CD14-positive monocyte (primary cell): ENCODE data around the gene DLK1. TPM values are rescaled to one million over a fixed set of nuclear protein-coding genes. Genes with fewer than 3 reads are reported as not detected.

Experiments
- DNase-seq, 3 donors: peaks; one replicate each; pipeline ENCODE4 v3.0.0-alpha.2; 2011 to 2022
- H2AFZ ChIP-seq: 2 replicates; pipeline ENCODE4 v1.6.0; 2012; ENCODE audit warnings: mild to moderate bottlenecking, low read depth, low read length, inconsistent platforms; ENCODE audit not compliant: insufficient read depth, poor library complexity, severe bottlenecking
- H3K27ac ChIP-seq, 2 donors: 1 replicate in 1 of 2; 2 replicates in 1 of 2; pipeline ENCODE4 v1.5.1; 2012 to 2013; ENCODE audit warnings: low read length in 2 of 2, control low read depth in 1 of 2, inconsistent platforms in 1 of 2, low read depth in 1 of 2, mild to moderate bottlenecking in 1 of 2
- H3K27me3 ChIP-seq, 2 donors: one replicate each; pipeline versions ENCODE4 v1.6.0 to v1.6.1; 2011 to 2013; ENCODE audit warnings: low read length in 2 of 2; ENCODE audit not compliant: control insufficient read depth in 2 of 2, insufficient read depth in 2 of 2
- H3K36me3 ChIP-seq, 2 donors: replicated peaks in 1 of 2; 1 replicate in 1 of 2; 2 replicates in 1 of 2; pipeline versions ENCODE4 v1.5.1 to v1.6.1; 2012 to 2013; ENCODE audit warnings: low read length in 2 of 2, control low read depth in 1 of 2, inconsistent platforms in 1 of 2, mild to moderate bottlenecking in 1 of 2; ENCODE audit not compliant: insufficient read depth in 2 of 2, control insufficient read depth in 1 of 2
- H3K4me1 ChIP-seq, 2 donors: 1 replicate in 1 of 2; 2 replicates in 1 of 2; pipeline versions ENCODE4 v1.5.1 to v1.6.1; 2012 to 2013; ENCODE audit warnings: low read length in 2 of 2, control low read depth in 1 of 2, inconsistent platforms in 1 of 2, mild to moderate bottlenecking in 1 of 2, moderate library complexity in 1 of 2; ENCODE audit not compliant: insufficient read depth in 2 of 2, control insufficient read depth in 1 of 2
- H3K4me2 ChIP-seq: replicated peaks from 2 replicates; pipeline ENCODE3; 2012; ENCODE audit warnings: low read length, moderate library complexity, mild to moderate bottlenecking; ENCODE audit not compliant: poor library complexity, severe bottlenecking; ENCODE audit errors: extremely low read depth
- H3K4me3 ChIP-seq, 3 experiments: fragments of 200-600 bp in 1 of 3; sonication (generic) in 1 of 3; replicated peaks in 1 of 3; 1 replicate in 2 of 3; 2 replicates in 1 of 3; pipeline ENCODE4 v1.5.1; 2011 to 2013; ENCODE audit warnings: low read length in 3 of 3, mild to moderate bottlenecking in 3 of 3, control low read depth in 2 of 3, low read depth in 2 of 3, inconsistent platforms in 1 of 3, moderate library complexity in 1 of 3
- H3K79me2 ChIP-seq: 2 replicates; pipeline ENCODE4 v1.6.0; 2012; ENCODE audit warnings: mild to moderate bottlenecking, control low read depth, inconsistent platforms, low read length, moderate library complexity; ENCODE audit not compliant: insufficient read depth
- H3K9ac ChIP-seq: 2 replicates; pipeline ENCODE4 v1.6.0; 2017; ENCODE audit warnings: low read length, mild to moderate bottlenecking; ENCODE audit not compliant: insufficient read depth, poor library complexity, severe bottlenecking
- H3K9me3 ChIP-seq, 2 donors: replicated peaks in 1 of 2; 1 replicate in 1 of 2; 2 replicates in 1 of 2; pipeline versions ENCODE4 v1.5.1 to v1.6.1; 2012 to 2013; ENCODE audit warnings: low read length in 2 of 2, control low read depth in 1 of 2; ENCODE audit not compliant: control insufficient read depth in 1 of 2, insufficient read depth in 1 of 2
- H4K20me1 ChIP-seq: 2 replicates; pipeline ENCODE4 v1.6.0; 2012; ENCODE audit warnings: mild to moderate bottlenecking, low read length, control low read depth, moderate library complexity; ENCODE audit not compliant: insufficient read depth
- H3K27ac Mint-ChIP-seq, 7 donors: one replicate each; pipeline ENCODE4 v1.8.0; 2020; ENCODE audit warnings: mild to moderate bottlenecking in 7 of 7, mixed read lengths in 7 of 7, moderate library complexity in 6 of 7, inconsistent platforms in 2 of 7
- H3K27me3 Mint-ChIP-seq, 3 donors: one replicate each; pipeline ENCODE4 v1.8.0; 2021 to 2022; ENCODE audit warnings: low read depth in 3 of 3, mild to moderate bottlenecking in 3 of 3, mixed read lengths in 3 of 3, moderate library complexity in 3 of 3, inconsistent platforms in 1 of 3
- H3K36me3 Mint-ChIP-seq, 2 donors: one replicate each; pipeline ENCODE4 v1.8.0; 2020; ENCODE audit warnings: mixed read lengths in 2 of 2, inconsistent platforms in 1 of 2, mild to moderate bottlenecking in 1 of 2
- H3K4me1 Mint-ChIP-seq: one replicate; pipeline ENCODE4 v1.8.0; 2020; ENCODE audit warnings: mild to moderate bottlenecking, mixed read lengths
- H3K4me3 Mint-ChIP-seq, 2 donors: one replicate each; pipeline ENCODE4 v1.8.0; 2020; ENCODE audit warnings: mild to moderate bottlenecking in 2 of 2, mixed read lengths in 2 of 2, moderate library complexity in 1 of 2
- H3K9me3 Mint-ChIP-seq, 7 donors: one replicate each; pipeline ENCODE4 v1.8.0; 2020 to 2022; ENCODE audit warnings: mixed read lengths in 7 of 7, mild to moderate bottlenecking in 6 of 7, moderate library complexity in 6 of 7, inconsistent platforms in 2 of 7
- CTCF ChIP-seq: fragments of 200-600 bp; IDR thresholded peaks from one replicate; pipeline ENCODE4 v1.8.0; 2022; ENCODE audit warnings: antibody characterized with exemption, mild to moderate bottlenecking
- WGBS: methylation state at CpG from one replicate; pipeline ENCODE4 v1.1.5; 2013; ENCODE audit warnings: missing lambda C conversion rate; ENCODE audit not compliant: insufficient coverage; 5-methylcytosine and 5-hydroxymethylcytosine counted together
- intact Hi-C, 2 donors: fragments of 100-400 bp; cut with micrococcal nuclease; formaldehyde crosslinking; loops; one replicate each; pipeline versions ENCODE4 v1.15.0 to v1.15.1; 2023
- polyA plus RNA-seq, 3 donors: library from polyadenylated mRNA; depleted of rRNA in 1 of 3; unstranded in 2 of 3; stranded (reverse) in 1 of 3; fragments of 300-500 nt in 2 of 3; fragments of >200 nt in 1 of 3; fragmentation: Illumina TruSeq in 2 of 3; gene quantifications; 1 replicate in 2 of 3; 2 replicates in 1 of 3; pipeline ENCODE4 v1.2.3, GENCODE V29; 2012 to 2021

DLK1 gene
- polyA plus RNA-seq, 3 donors = 0.04 TPM; not detected in 2

GRCh38 chr14:100706200-100706599, 20.5 kb upstream of the DLK1 start:
- no peak for DNase-seq
- Histone ChIP-seq H3K79me2 (no peaks in the 10 kb centered on the region), H4K20me1 (no peaks in the 10 kb centered on the region), H3K4me3 (no peak overlapping the region), H3K4me1 (peaks cover 15 to 19% of the 10 kb centered on the region in 2 donors), H3K4me2 (no peak overlapping the region), H3K36me3 (no peaks in the 10 kb centered on the region), H3K9ac (no peak overlapping the region), H3K27ac (no peak overlapping the region), H2AFZ (no peak overlapping the region), H3K9me3 (no peaks in the 10 kb centered on the region), H3K27me3 (no peaks in the 10 kb centered on the region)
- no peak for TF ChIP-seq CTCF
- 86% methylated on average over 12 of the region's 13 CpGs for WGBS
- Mint-ChIP-seq H3K27ac (no peak overlapping the region), H3K36me3 (no peaks in the 10 kb centered on the region), H3K4me1 (peaks cover 19% of the 10 kb centered on the region), H3K9me3 (peaks cover 0 to 2% (median 0%) of the 10 kb centered on the region in 7 donors), H3K27me3 (peaks cover 0 to 5% (median 2%) of the 10 kb centered on the region in 3 donors), H3K4me3 (no peak overlapping the region)
- intact Hi-C loops = no loop called here

- peaks cover 0 to 5% (median 0%) of the 10 kb centered on the region in 3 donors for H3K27me3 Mint-ChIP-seq
- Histone ChIP-seq H3K4me2 (no peak overlapping the region), H3K79me2 (no peaks in the 10 kb centered on the region), H3K4me3 (no peak overlapping the region), H3K27ac (no peak overlapping the region), H3K9me3 (no peaks in the 10 kb centered on the region), H3K27me3 (no peaks in the 10 kb centered on the region), H4K20me1 (no peaks in the 10 kb centered on the region), H2AFZ (no peak overlapping the region), H3K36me3 (no peaks in the 10 kb centered on the region), H3K4me1 (peaks cover 22 to 25% of the 10 kb centered on the region in 2 donors), H3K9ac (no peak overlapping the region)
- H3K36me3 Mint-ChIP-seq = no peaks in the 10 kb centered on the region
- DNase-seq = no peak
- peaks cover 0 to 2% (median 0%) of the 10 kb centered on the region in 7 donors for H3K9me3 Mint-ChIP-seq
- no peak for TF ChIP-seq CTCF
- WGBS = 68% methylated on average over 4 of the region's 5 CpGs
- no peak overlapping the region for H3K27ac Mint-ChIP-seq
- H3K4me1 Mint-ChIP-seq = peaks cover 25% of the 10 kb centered on the region
- intact Hi-C loops = no loop called here
- H3K4me3 Mint-ChIP-seq = no peak overlapping the region
Measured at GRCh38 chr14:100706860-100707259, 19.8 kb upstream of the DLK1 start.
